Nephron (organoid): Measurements from ENCODE around the gene FCF1.

ENCODE experiments used
- H3K27ac Mint-ChIP-seq, 3 experiments: 2 replicates each; pipeline ENCODE4 v1.8.0; 2020; ENCODE audit warnings: mixed read lengths in 3 of 3, mild to moderate bottlenecking in 2 of 3, moderate library complexity in 1 of 3
- H3K27me3 Mint-ChIP-seq: 2 replicates; pipeline ENCODE4 v1.8.0; 2021; ENCODE audit warnings: low read depth, mild to moderate bottlenecking, moderate library complexity, mixed read lengths
- H3K36me3 Mint-ChIP-seq: 2 replicates; pipeline ENCODE4 v1.8.0; 2020; ENCODE audit warnings: low read depth, mixed read lengths
- H3K4me1 Mint-ChIP-seq: 2 replicates; pipeline ENCODE4 v1.8.0; 2020; ENCODE audit warnings: mixed read lengths
- H3K4me3 Mint-ChIP-seq, 3 experiments: 2 replicates each; pipeline ENCODE4 v1.8.0; 2020; ENCODE audit warnings: mild to moderate bottlenecking in 3 of 3, mixed read lengths in 3 of 3, moderate library complexity in 2 of 3
- H3K9me3 Mint-ChIP-seq: 2 replicates; pipeline ENCODE4 v1.8.0; 2020; ENCODE audit warnings: mixed read lengths
- TF ChIP-seq, protein P1 (sequence below), 3 experiments: fragments of 200-600 bp; sonication (generic); IDR thresholded peaks; one replicate each; pipeline ENCODE4 v1.5.0; 2021; ENCODE audit warnings: antibody characterized with exemption in 3 of 3; ENCODE audit not compliant: unreplicated experiment in 3 of 3

Gene FCF1

DNA sequence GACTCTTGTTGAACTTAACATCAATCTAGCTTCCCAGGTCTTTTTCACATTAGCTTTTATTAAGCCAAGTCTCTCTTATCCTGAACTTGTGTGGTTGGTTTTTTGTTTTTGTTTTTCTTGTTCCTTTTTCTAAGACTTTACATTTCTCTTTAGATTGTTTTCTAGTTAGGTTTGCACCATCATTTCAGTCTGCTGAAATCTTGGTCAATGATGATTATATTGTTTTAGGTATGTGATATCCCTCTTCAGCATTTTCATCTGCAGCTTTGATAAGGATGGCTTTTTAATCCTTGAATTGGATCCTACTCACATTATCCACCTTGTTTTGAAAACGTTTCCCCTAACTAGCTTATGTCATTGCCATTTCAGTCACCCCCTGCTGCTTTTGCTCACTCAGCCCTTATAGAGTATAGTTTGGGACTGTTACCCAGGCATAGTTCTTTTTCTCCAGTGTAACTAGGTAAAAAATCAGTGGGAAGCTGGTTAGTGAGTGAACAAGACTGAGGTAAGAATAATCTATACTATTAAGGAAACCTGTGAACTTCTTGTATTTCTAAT, 72.2 kb downstream of the FCF1 start:
- Mint-ChIP-seq H3K36me3 (peaks cover 78% of the 10 kb centered on the region), H3K27me3 (no peaks in the 10 kb centered on the region), H3K4me1 (no peaks in the 10 kb centered on the region), H3K9me3 (peaks cover 2% of the 10 kb centered on the region), H3K4me3 (no peak overlapping the region), H3K27ac (no peak overlapping the region)
- TF ChIP-seq, protein P1, sequence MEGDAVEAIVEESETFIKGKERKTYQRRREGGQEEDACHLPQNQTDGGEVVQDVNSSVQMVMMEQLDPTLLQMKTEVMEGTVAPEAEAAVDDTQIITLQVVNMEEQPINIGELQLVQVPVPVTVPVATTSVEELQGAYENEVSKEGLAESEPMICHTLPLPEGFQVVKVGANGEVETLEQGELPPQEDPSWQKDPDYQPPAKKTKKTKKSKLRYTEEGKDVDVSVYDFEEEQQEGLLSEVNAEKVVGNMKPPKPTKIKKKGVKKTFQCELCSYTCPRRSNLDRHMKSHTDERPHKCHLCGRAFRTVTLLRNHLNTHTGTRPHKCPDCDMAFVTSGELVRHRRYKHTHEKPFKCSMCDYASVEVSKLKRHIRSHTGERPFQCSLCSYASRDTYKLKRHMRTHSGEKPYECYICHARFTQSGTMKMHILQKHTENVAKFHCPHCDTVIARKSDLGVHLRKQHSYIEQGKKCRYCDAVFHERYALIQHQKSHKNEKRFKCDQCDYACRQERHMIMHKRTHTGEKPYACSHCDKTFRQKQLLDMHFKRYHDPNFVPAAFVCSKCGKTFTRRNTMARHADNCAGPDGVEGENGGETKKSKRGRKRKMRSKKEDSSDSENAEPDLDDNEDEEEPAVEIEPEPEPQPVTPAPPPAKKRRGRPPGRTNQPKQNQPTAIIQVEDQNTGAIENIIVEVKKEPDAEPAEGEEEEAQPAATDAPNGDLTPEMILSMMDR (IDR thresholded peaks at IDR 0.05; ENCODE audit: unreplicated experiment in 3 of 3), result no peak

DNA sequence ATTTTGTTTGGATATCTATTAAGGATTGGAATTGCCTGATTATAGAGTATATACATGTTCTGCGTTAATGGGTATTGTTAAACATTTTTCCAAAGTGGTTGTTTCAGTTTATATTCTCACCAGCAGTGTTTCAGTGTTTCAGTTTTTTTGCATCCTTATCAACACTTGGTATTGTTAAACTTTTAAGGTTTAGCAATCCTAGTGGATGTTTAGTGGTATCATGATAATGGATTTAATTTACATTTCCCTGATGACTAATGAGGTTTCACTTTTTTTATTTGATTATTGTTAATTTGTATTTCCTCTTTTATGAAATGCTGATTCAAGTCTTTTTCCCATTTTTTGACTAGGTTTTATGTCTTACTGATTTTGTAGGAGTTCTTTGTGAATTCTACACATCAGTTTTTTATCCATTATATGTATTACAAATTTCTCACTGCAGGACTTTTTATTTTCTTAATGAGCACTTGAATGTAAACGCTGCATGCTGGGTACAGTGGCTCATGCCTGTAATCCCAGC, 73.9 kb downstream of the FCF1 start:
- Mint-ChIP-seq H3K27me3 (no peaks in the 10 kb centered on the region), H3K27ac (no peak overlapping the region), H3K4me1 (no peaks in the 10 kb centered on the region), H3K9me3 (peaks cover 6% of the 10 kb centered on the region), H3K4me3 (no peak overlapping the region), H3K36me3 (peaks cover 69% of the 10 kb centered on the region)
- TF ChIP-seq, protein P1 (IDR thresholded peaks at IDR 0.05; ENCODE audit: unreplicated experiment in 3 of 3), result no peak
